EH (cell line): ENCODE results near the gene PSMA2.
"Not testable (repeated sequence)": the region's sequence is repeated elsewhere in the genome, so short reads cannot be mapped to it uniquely, and the experiment has no call there.

ENCODE experiments used
- DNase-seq: peaks from one replicate; pipeline ENCODE4 v3.0.0-alpha.2; 2015; ENCODE audit warnings: low read depth

The PSMA2 gene

GRCh38 chr7:42907316-42907715 is 24.7 kb downstream of the PSMA2 start:
- peak; percentile 57 for DNase-seq

GRCh38 chr7:42906181-42906580 is 25.8 kb downstream of the PSMA2 start:
- no peak for DNase-seq

- DNase-seq: no peak
These were observed 29.6 kb downstream of the PSMA2 start for GRCh38 chr7:42902331-42902730.

- no peak for DNase-seq
These were observed 31.1 kb downstream of the PSMA2 start for GRCh38 chr7:42900842-42901241.

- no peak for DNase-seq
These were observed 38.4 kb downstream of the PSMA2 start for GRCh38 chr7:42893346-42894240.

- no peak for DNase-seq
These were observed 45.0 kb downstream of the PSMA2 start for GRCh38 chr7:42886893-42887505.

- no peak for DNase-seq
These were observed 45.8 kb downstream of the PSMA2 start for GRCh38 chr7:42886129-42886528.

- DNase-seq: not testable (repeated sequence)
These were observed 46.8 kb downstream of the PSMA2 start for GRCh38 chr7:42885183-42885582.

GRCh38 chr7:42883950-42884349 is 48.0 kb downstream of the PSMA2 start:
- no peak for DNase-seq

GRCh38 chr7:42880392-42880791 is 51.6 kb downstream of the PSMA2 start:
- DNase-seq: no peak

- DNase-seq: no peak
These were observed 53.7 kb downstream of the PSMA2 start for GRCh38 chr7:42878303-42878702.

GRCh38 chr7:42877862-42878261 is 54.1 kb downstream of the PSMA2 start:
- no peak for DNase-seq

GRCh38 chr7:42876182-42877068 is 55.5 kb downstream of the PSMA2 start:
- DNase-seq: peak; percentile 71

GRCh38 chr7:42869131-42870020 is 62.6 kb downstream of the PSMA2 start:
- peak; percentile 68 for DNase-seq

GRCh38 chr7:42868480-42868879 is 63.5 kb downstream of the PSMA2 start:
- DNase-seq: peak; percentile 34
